Measurements from ENCODE around the gene TBC1D5.
"Not testable (repeated sequence)": the region's sequence is repeated elsewhere in the genome, so short reads cannot be mapped to it uniquely, and the experiment has no call there.

Gene TBC1D5

GRCh38 chr3:17670749-17671148, 71.7 kb downstream of the TBC1D5 start:
- H3K27ac ChIP-seq: no peak overlapping the region
- TF ChIP-seq CTCF (conservative IDR thresholded peaks at IDR 0.05) (no peak), ZFX (IDR thresholded peaks at IDR 0.05) (no peak)

DNA sequence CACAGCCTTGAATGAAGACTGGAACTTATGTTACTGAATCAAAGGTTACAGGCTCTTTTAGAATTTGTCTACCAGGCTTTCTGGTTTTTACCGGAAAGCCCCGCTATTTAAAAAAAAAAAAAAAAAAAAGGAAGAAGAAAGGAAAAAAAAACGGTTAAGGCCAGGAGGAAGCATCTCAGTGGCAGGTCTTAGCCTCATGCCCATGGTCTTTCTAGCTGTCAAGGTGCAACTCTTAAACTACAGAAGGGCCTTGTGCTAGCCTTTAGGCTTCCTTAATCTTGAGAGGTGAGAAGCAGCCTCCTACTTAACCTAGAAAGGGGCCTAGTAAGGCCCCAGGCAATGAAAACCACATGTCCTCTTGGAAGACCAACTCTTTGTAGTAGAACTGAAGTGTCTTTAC, 77.5 kb downstream of the TBC1D5 start:
- H3K27ac ChIP-seq: no peak overlapping the region
- TF ChIP-seq ZFX (IDR thresholded peaks at IDR 0.05): no peak
- TF ChIP-seq CTCF (conservative IDR thresholded peaks at IDR 0.05): no peak

GRCh38 chr3:17656264-17656663, 86.2 kb downstream of the TBC1D5 start:
- H3K27ac ChIP-seq: no peak overlapping the region
- TF ChIP-seq CTCF (conservative IDR thresholded peaks at IDR 0.05): no peak
- TF ChIP-seq ZFX (IDR thresholded peaks at IDR 0.05): no peak

- TF ChIP-seq ZFX (IDR thresholded peaks at IDR 0.05): no peak
- no peak for TF ChIP-seq CTCF (conservative IDR thresholded peaks at IDR 0.05)
- H3K27ac ChIP-seq: no peak overlapping the region
Measured at GRCh38 chr3:17655743-17656142, 86.7 kb downstream of the TBC1D5 start.

DNA sequence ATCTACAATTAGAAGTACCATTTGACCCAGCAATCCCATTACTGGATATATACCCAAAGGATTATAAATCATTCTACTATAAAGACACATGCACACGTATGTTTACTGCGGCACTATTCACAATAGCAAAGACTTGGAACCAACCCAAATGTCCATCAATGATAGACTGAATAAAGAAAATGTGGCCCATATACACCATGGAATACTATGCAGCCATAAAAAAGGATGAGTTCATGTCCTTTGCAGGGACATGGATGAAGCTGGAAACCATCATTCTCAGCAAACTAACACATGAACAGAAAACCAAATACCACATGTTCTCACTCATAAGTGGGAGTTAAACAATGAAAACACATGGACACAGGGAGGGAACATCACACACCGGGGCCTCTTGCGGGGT, 92.7 kb downstream of the TBC1D5 start:
- H3K27ac ChIP-seq: not testable (repeated sequence)

DNA sequence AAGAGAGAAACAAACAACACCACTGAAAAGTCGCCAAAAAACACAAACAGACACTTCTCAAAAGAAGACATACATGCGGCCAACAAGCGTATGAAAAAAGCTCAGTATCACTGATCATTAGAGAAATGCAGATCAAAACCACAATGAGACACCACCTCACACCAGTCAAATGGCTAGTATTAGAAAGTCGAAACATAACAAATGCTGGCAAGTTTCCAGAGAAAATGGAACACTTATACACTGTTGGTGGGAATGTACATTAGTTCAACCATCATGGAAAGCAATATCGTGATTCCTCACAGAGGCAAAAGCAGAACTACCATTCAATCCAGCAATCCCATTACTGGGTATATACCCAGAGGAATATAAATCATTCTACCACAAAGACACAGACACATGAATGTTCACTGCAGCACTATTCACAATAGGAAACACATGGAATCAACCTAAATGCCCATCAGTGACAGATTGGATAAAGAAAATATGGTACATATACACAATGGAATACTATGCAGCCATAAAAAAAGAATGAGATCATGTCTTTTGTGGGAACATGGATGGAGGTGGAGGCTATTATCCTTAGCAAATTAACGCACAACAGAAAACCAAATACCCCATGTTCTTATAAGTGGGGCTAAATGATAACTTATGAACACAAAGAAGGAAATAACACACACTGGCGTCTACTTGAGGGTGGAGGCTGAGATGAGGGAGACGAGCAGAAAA, 93.6 kb downstream of the TBC1D5 start:
- H3K27ac ChIP-seq: not testable (repeated sequence)

DNA sequence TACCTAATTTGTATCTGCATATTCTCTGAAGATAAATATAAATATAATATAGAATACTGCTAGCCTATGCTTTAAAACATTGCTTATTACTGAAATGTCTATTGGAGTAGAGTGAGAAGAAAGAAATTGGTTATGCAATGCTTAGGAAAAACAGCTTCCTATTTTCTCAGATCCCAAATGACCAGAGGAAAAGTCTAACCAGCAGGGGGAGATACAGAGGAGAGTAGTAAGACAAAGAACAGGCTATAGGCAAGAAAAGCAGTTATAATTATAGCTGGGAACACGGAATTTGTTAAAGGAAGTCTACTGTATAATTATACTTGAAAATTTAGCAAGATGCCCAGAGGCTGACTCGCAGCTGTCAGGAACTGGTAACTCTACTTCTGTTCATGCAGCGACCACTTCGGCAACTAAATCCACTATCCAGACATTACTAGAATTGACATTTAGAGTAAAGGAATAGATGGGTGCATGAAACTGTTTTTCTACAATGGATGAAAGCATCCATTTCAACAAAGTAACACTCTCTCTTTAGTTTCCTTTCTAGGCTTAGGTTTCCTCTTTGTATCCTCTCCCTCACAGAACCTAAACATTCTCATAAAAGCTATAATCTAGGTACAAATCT, 97.2 kb downstream of the TBC1D5 start:
- TF ChIP-seq ZFX (IDR thresholded peaks at IDR 0.05): no peak
- TF ChIP-seq CTCF (conservative IDR thresholded peaks at IDR 0.05): peak; percentile 77
- no peak overlapping the region for H3K27ac ChIP-seq

DNA sequence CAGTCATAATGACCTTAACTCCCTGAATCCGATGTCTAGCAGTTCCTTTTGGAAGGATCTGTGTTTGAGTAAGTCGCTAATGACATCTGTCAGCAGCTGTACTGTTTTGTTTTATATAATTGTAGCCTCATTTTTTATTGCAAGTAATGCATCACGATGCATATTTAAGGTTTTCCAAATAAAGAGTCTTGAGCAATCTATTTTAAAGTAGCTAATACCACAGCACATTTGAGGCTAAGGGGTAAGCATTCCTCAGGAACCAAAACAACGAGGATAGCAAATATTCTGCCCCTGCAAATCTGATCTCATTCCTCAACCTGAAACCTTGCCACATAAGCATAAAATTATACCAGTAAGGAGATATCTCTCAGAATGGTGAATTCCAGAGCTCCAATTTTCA, 98.7 kb downstream of the TBC1D5 start:
- TF ChIP-seq ZFX (IDR thresholded peaks at IDR 0.05): no peak
- no peak for TF ChIP-seq CTCF (conservative IDR thresholded peaks at IDR 0.05)
- no peak overlapping the region for H3K27ac ChIP-seq
